ENCODE results near the gene DGAT2L6. TPM values are rescaled to one million over a fixed set of nuclear protein-coding genes. Genes with fewer than 3 reads are reported as not detected.

Gene DGAT2L6
- total RNA-seq, 1 experiment from 2014 or later, result not detected

- intact Hi-C loops (cut with micrococcal nuclease), result loop anchor here (10.0 kb wide), 1 partner anchor 156 kb away; the partner anchor contains the start of gene KIF4A
- ChIA-PET CTCF (interaction anchor here (0.6 kb wide), 1 partner anchor 153 kb away, joined by 3 read pairs; no protein-coding TSS in a partner anchor), POLR2A (ENCODE audit: unreplicated experiment) (no interaction called here)
- Histone ChIP-seq H2AFZ (ENCODE audit: low read length) (no peak overlapping the region), H3F3A (ENCODE audit: low read length, unreplicated experiment) (no peaks in the 10 kb centered on the region), H3K9me3 (ENCODE audit: low read length) (no peaks in the 10 kb centered on the region), H3K27ac (ENCODE audit: low read length) (peak overlapping the region; percentile 55), H3K27me3 (ENCODE audit: low read length) (no peaks in the 10 kb centered on the region), H3K4me1 (ENCODE audit: insufficient read depth, low read length) (peaks cover 27% of the 10 kb centered on the region), H3K36me3 (ENCODE audit: low read depth, low read length) (peaks cover 32% of the 10 kb centered on the region), H3K9me2 (replicated peaks; ENCODE audit: low read length) (no peaks in the 10 kb centered on the region), H3K9ac (ENCODE audit: low read length) (no peak overlapping the region), H4K20me1 (ENCODE audit: low read length) (0 out of 2 replicates have a peak, but pooled peaks cover 6% of the 10 kb centered on the region), H3K4me2 (ENCODE audit: low read length) (peak overlapping the region; percentile 11; the same call in 1 of the 2 replicates), H3K4me3 (ENCODE audit: low read length) (no peak overlapping the region), H3K79me2 (ENCODE audit: low read length) (peaks cover 42% of the 10 kb centered on the region)
- TF ChIP-seq EZH2phosphoT487 (IDR thresholded peaks at IDR 0.05; ENCODE audit: borderline replicate concordance, low read length) (no peak), CTCF (conservative IDR thresholded peaks at IDR 0.05; ENCODE audit: low read depth, low read length) (no peak), EZH2 (IDR thresholded peaks at IDR 0.05; ENCODE audit: low read length, unreplicated experiment) (no peak)
- BruUV-seq (replicated peaks), result no TSS peak
- DNase-seq (peak; percentile 59), ATAC-seq (peak; percentile 68)
Observed at GRCh38 chrX:70138622-70139021, 38.7 kb upstream of the DGAT2L6 start.

DNA sequence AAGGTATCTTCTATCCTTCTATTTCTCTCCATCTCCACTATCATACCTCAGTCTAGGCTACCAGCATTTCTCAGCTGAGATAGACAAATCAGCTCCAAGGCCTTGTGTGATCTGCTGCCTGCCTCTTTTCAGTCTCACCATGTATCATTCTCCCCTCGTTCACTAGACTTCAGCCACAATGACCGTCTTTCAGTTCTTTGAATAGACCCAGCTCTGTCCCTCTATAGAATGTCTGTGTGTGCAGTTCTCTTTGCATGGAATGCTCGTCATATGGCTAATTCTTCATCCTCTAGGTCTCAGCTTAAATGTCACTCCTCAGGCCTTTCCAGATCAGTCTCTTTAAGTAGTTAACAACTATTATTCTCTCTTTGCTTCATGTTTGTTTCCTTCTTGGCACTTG, 37.5 kb upstream of the DGAT2L6 start:
- Histone ChIP-seq H3K36me3 (ENCODE audit: low read depth, low read length) (peaks cover 32% of the 10 kb centered on the region), H3K27me3 (ENCODE audit: low read length) (no peaks in the 10 kb centered on the region), H3K9ac (ENCODE audit: low read length) (no peak overlapping the region), H3K9me3 (ENCODE audit: low read length) (no peaks in the 10 kb centered on the region), H3K79me2 (ENCODE audit: low read length) (peaks cover 32% of the 10 kb centered on the region), H3K4me3 (ENCODE audit: low read length) (no peak overlapping the region), H3K27ac (ENCODE audit: low read length) (no peak overlapping the region), H3F3A (ENCODE audit: low read length, unreplicated experiment) (no peaks in the 10 kb centered on the region), H4K20me1 (ENCODE audit: low read length) (0 out of 2 replicates have a peak, but pooled peaks cover 6% of the 10 kb centered on the region), H2AFZ (ENCODE audit: low read length) (no peak overlapping the region), H3K4me2 (ENCODE audit: low read length) (no peak overlapping the region), H3K9me2 (replicated peaks; ENCODE audit: low read length) (no peaks in the 10 kb centered on the region), H3K4me1 (ENCODE audit: insufficient read depth, low read length) (peaks cover 24% of the 10 kb centered on the region)
- ChIA-PET CTCF (no interaction called here), POLR2A (ENCODE audit: unreplicated experiment) (no interaction called here)
- no peak for DNase-seq
- intact Hi-C loops (cut with micrococcal nuclease), result loop anchor here (10.0 kb wide), 1 partner anchor 155 kb away; the partner anchor contains the start of gene KIF4A
- TF ChIP-seq EZH2phosphoT487 (IDR thresholded peaks at IDR 0.05; ENCODE audit: borderline replicate concordance, low read length) (no peak), CTCF (conservative IDR thresholded peaks at IDR 0.05; ENCODE audit: low read depth, low read length) (no peak), EZH2 (IDR thresholded peaks at IDR 0.05; ENCODE audit: low read length, unreplicated experiment) (no peak)
- BruUV-seq (replicated peaks), result no TSS peak
- ATAC-seq, result no peak

DNA sequence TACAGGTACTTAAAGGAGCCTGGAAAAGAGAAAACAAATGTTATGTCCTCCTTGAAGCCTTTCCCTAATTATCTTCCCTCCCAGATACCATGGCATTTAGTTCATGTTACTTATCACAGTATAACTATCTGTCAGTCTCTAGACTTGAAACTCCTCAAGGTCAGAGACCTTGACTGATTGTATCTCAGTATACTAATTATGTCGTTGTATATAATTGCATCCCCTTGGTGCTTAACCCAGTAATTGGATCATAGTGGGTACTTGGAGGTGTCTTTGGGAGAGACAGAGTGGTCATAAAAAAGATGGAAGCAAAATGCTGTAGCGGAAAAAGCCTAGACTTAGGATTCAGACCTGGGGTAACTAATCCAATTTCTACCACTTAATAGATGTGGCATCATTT, 35.9 kb upstream of the DGAT2L6 start:
- Histone ChIP-seq H3F3A (ENCODE audit: low read length, unreplicated experiment) (no peaks in the 10 kb centered on the region), H3K9me3 (ENCODE audit: low read length) (no peaks in the 10 kb centered on the region), H3K79me2 (ENCODE audit: low read length) (peaks cover 15% of the 10 kb centered on the region), H3K36me3 (ENCODE audit: low read depth, low read length) (peaks cover 16% of the 10 kb centered on the region), H3K9me2 (replicated peaks; ENCODE audit: low read length) (no peaks in the 10 kb centered on the region), H3K9ac (ENCODE audit: low read length) (no peak overlapping the region), H3K4me1 (ENCODE audit: insufficient read depth, low read length) (peaks cover 16% of the 10 kb centered on the region), H2AFZ (ENCODE audit: low read length) (no peak overlapping the region), H3K4me3 (ENCODE audit: low read length) (no peak overlapping the region), H3K27ac (ENCODE audit: low read length) (no peak overlapping the region), H3K4me2 (ENCODE audit: low read length) (no peak overlapping the region), H4K20me1 (ENCODE audit: low read length) (0 out of 2 replicates have a peak, but pooled peaks cover 6% of the 10 kb centered on the region), H3K27me3 (ENCODE audit: low read length) (no peaks in the 10 kb centered on the region)
- no peak for TF ChIP-seq EZH2phosphoT487 (IDR thresholded peaks at IDR 0.05; ENCODE audit: borderline replicate concordance, low read length)
- DNase-seq, result no peak
- intact Hi-C loops (cut with micrococcal nuclease), result no loop called here
- no TSS peak for BruUV-seq (replicated peaks)
- CTCF ChIA-PET, result no interaction called here
- POLR2A ChIA-PET (ENCODE audit: unreplicated experiment), result no interaction called here
- ATAC-seq, result no peak

Data from PC-3 (cell line).